Esophagus muscularis mucosa (tissue), 4 donors: ENCODE measurements around the gene TMEM44.

Experiments used
- CTCF ChIP-seq, 3 experiments: fragments of 200-600 bp in 2 of 3; fragments of 450-650 bp in 1 of 3; sonication (generic) in 2 of 3; IDR thresholded peaks; one replicate each; pipeline ENCODE4 v1.5.1; 2017 to 2019; ENCODE audit warnings: antibody characterized with exemption in 3 of 3, mild to moderate bottlenecking in 2 of 3, moderate library complexity in 1 of 3
- EP300 ChIP-seq: sonication (generic); formaldehyde crosslinking; IDR thresholded peaks from one replicate; pipeline ENCODE4 v1.6.1; 2017; ENCODE audit warnings: antibody characterized with exemption
- POLR2A ChIP-seq: fragments of 450-650 bp; IDR thresholded peaks from one replicate; pipeline ENCODE4 v1.6.1; 2017; ENCODE audit warnings: antibody characterized with exemption, moderate library complexity, mild to moderate bottlenecking, low read depth
- POLR2AphosphoS5 ChIP-seq, 2 donors: sonication (generic); formaldehyde crosslinking; IDR thresholded peaks; one replicate each; pipeline ENCODE4 v1.6.1; 2017; ENCODE audit warnings: antibody characterized with exemption in 2 of 2

- no peak for TF ChIP-seq CTCF (IDR thresholded peaks at IDR 0.05)
- TF ChIP-seq POLR2A: no peak
- no peak for TF ChIP-seq POLR2AphosphoS5 (IDR thresholded peaks at IDR 0.05)
- no peak for TF ChIP-seq EP300
These were observed 340 bp downstream of the TMEM44 start for GRCh38 chr3:194632809-194633348.
